HG02588 (cell line): ENCODE results near the gene MAPKAPK3.
"Not testable (repeated sequence)": the region's sequence is repeated elsewhere in the genome, so short reads cannot be mapped to it uniquely, and the experiment has no call there.

Experiments used
- ATAC-seq: cut with Tn5 transposase; IDR thresholded peaks from one replicate; pipeline ENCODE4 v1.9.1; 2021; ENCODE audit warnings: mild to moderate bottlenecking, moderate library complexity; ENCODE audit not compliant: unreplicated experiment

Gene MAPKAPK3

DNA sequence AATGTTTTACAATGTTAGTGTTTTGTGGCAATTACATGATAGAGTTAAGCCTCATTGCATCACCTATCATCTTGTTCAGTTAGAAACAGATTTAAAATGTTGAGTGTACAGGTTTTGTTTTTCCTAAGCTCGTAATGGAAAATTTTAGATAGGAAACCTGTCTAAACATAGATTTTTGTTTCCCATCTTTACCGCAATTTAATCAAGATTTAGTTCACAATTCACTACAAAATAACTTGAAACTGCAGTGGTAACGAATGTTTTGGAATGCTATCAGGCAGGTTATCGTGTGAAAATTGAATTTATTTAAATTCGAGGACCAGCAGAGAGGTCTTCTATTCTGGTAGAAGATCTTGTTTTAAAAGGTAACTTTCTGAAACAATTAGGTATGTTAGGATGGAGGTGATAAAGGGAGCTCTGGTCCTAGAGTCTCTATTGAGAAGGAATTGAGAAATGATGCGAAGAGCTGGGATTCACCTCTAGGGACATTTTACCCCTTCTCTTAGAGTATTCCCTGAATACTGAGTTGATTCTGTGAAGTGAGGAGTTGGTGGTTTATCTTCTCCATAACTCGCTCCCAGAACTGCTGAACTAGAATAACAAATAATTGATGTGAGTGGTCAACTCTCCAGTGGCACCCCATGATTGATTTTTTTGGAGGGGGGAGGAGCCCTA is 59.2 kb downstream of the MAPKAPK3 start:
- no peak for ATAC-seq

DNA sequence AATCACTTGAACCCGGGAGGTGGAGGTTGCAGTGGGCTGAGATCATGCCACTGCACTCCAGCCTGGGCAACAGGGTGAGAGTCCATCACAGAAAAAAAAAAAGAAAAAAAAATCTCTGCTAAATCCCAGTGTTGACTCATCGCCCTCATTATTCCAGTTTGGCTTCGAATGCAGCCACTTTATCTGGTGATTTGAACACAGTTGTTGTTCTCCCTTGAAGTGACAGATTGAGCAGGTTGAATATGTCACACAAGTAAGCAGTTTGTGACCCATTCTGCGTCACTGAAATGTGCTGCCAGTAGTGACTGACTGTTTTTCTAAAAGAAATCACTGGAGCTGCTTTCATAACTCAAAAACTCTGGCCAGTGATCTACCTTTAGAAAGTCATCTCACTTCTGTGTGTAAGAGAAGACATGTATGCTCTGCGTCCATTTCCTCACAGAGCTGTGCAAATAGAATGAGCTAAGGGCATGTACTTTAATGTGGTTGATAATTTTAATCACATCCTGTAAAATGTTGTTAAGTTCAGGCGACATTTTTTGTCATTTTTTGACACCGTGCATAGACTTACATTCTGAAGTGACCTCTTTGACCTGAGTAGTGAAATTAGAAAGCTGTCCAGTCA is 70.3 kb downstream of the MAPKAPK3 start:
- ATAC-seq, result no peak

GRCh38 chr3:50687916-50688315 is 71.0 kb downstream of the MAPKAPK3 start:
- no peak for ATAC-seq

GRCh38 chr3:50688602-50689001 is 71.7 kb downstream of the MAPKAPK3 start:
- not testable (repeated sequence) for ATAC-seq

DNA sequence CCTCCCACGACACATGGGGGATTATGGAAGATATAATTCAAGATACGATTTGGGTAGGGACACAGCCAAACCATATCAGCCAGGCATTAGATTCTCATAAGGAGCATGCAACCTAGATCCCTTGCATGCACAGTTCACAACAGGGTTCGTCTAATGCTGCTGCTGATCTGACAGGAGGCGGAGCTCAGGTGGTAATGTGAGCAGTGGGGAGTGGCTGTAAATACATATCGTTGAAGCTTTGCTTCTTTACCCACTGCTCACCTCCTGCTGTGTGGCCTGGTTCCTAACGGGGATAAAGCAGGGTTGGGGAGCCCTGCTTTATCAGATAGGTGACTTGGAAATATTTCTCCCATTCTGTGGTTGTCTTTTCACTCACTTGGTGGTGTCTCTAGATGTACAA is 72.6 kb downstream of the MAPKAPK3 start:
- no peak for ATAC-seq

GRCh38 chr3:50695031-50695430 is 78.1 kb downstream of the MAPKAPK3 start:
- no peak for ATAC-seq

GRCh38 chr3:50696276-50696675 is 79.3 kb downstream of the MAPKAPK3 start:
- ATAC-seq, result no peak

GRCh38 chr3:50698269-50698668 is 81.3 kb downstream of the MAPKAPK3 start:
- ATAC-seq, result no peak
